ENCODE measurements around the gene TMC1.
"Not testable (repeated sequence)": the region's sequence is repeated elsewhere in the genome, so short reads cannot be mapped to it uniquely, and the experiment has no call there.

The TMC1 gene

DNA sequence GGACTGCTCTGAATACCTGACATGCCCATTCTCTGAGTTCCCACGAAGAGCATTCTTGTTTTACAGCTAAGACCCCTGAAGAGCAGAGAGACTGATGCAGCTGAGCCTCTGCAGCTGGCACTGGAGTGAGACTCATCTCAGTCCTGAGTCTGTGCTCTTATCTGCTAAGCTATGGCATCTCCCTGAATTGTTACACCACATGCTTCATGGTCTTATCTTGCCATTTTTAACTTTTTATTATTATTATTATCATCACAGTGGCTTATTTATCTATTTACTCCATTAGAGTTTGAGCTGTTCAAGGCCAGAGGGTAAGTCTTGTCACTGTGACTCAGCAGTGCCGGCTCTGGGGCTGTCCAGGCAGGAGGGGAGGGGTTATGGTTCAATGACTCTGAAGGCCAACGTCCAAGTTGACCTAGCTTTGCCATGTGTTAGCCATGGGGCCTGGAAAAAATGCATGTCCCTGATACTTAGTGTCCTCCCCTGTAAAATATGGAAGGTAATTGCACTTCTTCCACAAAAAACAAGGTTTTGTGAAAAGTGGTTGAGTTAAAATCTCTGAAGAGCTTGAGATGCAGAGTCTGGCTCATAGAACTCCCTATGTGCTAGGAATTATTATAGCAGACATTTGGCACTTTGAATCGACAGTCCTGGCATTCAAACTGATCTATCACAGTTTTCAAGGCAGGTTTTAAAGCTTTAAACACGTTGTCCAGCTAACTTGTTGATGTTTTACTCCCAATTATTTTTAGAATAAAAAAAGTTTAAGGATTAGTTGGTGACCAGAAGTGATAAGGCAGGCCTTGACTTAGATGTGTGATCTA, 336.9 kb downstream of the TMC1 start:
- DNase-seq (ENCODE audit: low read depth in 4 of 4, low spot score in 1 of 4): no peak

DNA sequence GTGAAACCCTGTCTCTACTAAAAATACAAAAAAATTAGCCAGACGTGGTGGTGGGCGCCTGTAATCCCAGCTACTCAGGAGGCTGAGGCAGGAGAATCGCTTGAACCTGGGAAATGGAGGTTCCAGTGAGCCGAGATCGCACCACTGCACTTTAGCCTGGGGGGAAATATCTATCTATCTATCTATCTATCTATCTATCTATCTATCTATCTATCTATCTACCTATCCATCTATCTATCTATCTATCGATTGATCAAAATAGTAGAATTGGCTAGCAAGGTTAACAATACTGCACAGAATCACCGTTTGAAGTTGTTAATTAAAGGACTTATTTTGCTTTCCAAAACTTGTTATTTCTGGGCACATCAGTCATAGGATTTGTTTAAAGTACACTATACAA, 341.4 kb downstream of the TMC1 start:
- not testable (repeated sequence) for DNase-seq (ENCODE audit: low read depth in 4 of 4, low spot score in 1 of 4)

DNA sequence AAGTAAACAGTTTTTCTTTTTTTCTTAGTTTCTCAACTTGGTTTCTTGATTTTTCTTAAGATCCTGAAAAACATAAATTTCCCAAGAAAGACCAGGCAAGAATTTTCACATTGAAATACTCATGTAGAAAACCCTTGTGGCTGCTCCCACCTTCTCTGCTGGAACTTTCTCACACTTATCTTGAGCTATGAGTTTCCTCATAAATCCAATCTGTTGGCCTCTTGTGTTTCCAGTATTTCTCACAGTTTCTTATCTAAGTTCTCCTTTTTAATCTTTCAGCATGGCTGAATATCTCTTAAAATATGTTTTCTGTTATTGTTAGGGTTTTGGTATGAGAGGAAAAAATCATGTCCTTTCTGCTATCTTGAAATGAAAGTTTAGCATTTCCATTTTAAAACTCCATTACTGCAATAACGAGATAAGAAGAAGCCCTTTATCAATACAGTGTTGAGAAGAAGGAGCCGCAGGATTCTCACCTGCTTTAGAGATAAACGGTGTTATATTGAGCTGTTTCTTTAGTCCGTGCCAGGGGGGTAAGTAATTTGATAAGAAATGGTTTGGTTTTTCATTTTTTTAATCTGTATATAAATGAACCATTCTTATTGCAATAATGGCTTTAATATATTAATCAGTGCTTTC, 342.2 kb downstream of the TMC1 start:
- DNase-seq (ENCODE audit: low read depth in 4 of 4, low spot score in 1 of 4): no peak

DNA sequence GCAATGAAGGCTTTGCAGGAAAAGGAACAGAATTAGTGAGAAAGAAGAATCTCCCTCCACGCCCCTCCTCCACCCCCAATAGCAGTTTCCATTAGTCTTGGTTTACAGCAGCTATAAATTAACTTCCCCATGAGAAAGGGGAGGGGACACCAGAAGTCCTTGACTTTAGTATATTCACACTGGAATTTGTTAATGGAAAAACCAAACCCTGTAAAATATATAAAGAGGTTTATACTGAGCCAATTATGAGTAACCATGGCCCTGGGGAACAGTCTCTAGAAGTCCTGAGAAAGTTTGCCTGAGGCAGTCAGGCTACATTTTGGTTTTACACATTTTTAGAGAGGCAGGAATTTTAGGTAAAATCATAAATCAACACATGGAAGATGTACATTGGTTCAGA, 342.9 kb downstream of the TMC1 start:
- DNase-seq (ENCODE audit: low read depth in 4 of 4, low spot score in 1 of 4): no peak

DNA sequence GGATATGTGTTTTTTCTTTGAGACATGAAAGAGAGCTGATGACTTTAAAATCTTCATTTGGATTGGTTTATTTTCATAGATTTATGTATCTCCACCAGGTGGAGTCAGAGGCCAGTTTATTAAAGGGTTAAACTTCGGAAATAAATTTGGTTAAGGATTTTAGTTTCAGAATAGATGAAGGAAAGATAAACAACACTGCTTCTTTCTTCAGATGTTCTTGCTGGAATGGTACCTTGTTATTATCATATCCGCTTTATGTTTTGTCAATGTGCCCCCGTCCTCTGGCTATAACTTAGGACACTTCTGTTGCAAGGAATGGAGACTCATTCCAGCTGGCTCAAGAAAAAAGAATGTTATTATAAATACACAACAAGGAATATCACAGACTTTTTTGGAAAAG, 350.3 kb downstream of the TMC1 start:
- no peak for DNase-seq (ENCODE audit: low read depth in 4 of 4, low spot score in 1 of 4)

DNA sequence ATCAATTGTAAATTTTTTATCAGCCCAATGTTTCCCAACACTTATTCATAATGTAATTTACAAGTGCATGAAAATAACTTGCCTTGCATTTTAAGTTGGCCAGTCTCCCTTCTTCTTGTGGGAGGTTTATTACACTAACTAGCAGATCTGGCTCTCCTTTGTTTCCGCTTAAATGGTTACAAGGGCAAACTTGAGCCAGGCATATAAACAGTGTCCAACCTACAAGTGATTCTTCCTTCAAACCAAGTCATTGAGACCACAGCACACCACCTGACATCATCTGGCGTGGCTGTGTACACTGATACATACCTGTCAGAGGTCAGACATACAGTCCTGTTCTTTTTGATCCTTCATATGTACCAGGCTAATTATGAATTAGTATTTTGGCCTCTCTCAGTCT, 351.3 kb downstream of the TMC1 start:
- no peak for DNase-seq (ENCODE audit: low read depth in 4 of 4, low spot score in 1 of 4)

DNA sequence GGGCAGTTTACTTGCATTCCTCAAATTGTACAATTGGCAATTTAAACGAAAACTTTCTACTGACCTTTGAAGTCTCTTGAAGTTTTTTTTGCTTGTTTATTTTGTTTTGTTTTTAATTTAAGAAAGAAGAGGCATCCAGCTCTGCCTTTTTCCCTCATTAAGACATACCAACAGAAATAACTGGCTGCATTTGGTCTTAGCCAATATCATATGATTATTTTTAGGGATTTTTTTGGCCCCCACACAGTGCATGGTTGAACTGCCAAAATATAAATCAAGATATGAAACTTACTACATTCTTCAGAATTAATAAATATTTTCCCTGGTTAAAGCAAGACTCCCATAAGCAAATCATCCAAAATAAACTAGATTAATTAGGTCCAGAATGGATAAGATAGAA, 352.0 kb downstream of the TMC1 start:
- DNase-seq (ENCODE audit: low read depth in 4 of 4, low spot score in 1 of 4): no peak

DNA sequence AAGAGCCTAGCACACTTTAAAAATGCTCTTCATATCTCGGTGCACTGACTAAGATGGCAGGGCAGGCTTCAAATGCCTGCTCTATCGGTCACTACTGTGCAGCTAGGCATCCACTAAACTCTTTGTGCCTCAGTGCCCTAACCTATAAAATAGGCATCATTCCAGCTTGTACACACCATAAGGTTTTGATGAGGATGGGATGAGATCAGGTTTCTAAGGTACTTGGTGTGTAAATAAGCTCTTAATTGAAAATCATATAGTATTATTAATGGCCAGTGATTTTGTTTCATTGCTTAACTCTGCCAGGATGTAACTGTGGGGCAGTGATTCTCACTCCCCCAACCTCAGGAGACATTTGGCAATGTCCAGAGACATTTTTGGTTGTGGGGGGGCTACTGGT, 352.9 kb downstream of the TMC1 start:
- DNase-seq (ENCODE audit: low read depth in 4 of 4, low spot score in 1 of 4): no peak

DNA sequence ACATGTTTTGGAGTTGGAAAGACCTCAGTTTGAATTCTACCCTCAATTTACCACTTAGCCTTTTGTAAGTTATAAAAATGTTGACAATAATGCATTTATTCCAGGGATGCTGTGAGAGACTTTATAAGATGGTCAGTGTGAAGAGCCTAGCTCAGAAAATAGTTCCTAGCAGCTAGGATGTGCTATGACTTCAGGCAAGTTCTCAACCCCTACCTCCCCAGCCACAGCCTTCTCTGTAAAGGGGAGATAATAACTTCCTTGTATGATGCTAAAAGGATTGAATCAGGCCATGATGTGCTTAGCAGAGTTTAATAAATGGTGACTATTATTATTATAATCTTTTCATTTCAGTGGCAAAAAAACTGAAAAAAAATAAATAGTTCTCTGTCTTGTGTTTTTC, 353.8 kb downstream of the TMC1 start:
- no peak for DNase-seq (ENCODE audit: low read depth in 4 of 4, low spot score in 1 of 4)

DNA sequence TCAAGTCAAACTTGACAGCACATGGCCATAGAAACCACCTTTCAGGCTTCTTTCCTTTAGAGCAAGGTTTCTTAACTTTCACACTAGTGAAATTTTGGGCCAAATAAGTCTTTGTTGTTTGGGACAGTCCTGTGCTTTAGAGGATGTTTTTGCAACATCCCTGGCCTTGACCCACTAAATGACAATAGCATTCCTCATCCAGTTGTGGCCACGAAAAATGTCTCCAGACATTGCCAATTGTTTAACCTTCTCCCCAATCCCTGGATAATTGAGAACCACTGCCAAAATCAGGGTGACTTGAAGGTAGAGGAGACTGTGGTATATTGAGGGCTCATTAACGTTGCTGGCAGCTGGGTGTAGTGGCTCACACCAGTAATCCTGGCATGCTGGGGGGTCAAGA, 359.4 kb downstream of the TMC1 start:
- DNase-seq (ENCODE audit: low read depth in 4 of 4, low spot score in 1 of 4): no peak

DNA sequence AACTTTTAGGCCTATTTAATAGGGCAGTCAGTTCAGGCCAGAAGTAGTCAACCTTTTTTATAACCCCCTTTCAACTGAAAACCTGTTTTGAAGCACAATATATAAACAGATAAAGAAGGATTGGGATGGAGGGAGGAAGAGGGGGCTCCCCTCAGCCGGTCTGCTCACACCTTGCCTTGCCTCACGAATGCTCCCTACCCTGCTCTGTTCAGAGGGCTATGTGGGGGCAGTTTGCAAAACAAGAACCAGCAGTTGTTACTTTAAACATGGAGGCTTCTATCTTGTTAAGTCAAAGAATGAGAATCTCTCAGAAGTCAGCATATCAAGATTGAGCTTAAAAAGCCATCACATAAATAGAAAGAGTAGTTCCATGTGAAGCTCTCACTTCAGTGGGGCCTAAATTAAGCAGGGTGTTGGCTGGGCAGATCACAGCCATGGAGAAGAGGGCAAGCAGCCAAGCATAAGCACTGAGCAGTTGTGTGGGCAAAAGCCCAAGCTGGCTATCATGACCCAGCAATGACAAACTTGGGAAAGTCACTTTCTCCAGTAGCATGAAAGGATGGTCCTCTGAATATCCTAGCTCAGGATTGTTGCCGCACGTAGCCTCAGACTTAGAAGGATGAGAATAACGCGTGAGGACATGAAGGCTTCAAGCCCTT, 360.8 kb downstream of the TMC1 start:
- DNase-seq (ENCODE audit: low read depth in 4 of 4, low spot score in 1 of 4): no peak

DNA sequence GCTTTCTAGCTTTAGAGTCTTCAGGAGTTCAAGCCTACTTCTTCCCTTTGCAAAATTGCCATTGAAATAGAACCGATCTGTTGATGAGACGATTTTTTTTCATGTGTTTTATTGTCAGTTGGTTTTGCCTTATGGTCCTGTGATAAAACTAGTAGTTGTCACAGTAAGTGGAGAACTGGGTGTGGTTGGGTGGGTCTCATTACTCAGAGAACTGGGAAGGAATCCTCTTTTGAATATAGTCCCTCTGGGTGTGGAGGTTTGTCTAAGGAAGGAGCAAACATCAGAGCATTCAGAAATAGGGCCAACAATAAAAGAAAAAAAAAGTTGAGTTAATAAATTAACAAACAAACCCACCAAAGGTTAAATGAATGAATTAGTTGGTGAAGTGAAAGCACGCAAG, 362.5 kb downstream of the TMC1 start:
- DNase-seq (ENCODE audit: low read depth in 4 of 4, low spot score in 1 of 4): no peak

DNA sequence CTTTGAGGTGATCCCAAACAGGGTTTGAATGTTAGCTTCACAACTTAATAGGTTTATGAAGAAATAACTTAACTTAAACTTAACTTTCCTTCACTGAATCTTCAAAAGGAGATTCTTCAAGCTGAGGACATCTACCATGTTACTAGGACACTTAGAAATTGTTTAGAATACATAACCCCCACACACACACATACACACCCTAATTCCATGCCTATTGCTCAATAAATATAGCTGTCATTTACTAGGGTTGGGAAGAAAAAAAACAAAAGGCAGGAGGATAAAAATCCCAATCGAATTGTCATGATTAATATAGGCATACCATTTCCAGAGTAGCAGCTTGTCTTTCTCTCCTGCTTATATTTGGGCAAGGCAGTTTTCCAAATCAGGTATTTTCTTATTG, 363.1 kb downstream of the TMC1 start:
- no peak for DNase-seq (ENCODE audit: low read depth in 4 of 4, low spot score in 1 of 4)
